Large intestine (tissue), 3 donors: ENCODE results near the gene NEB. TPM values are rescaled to one million over a fixed set of nuclear protein-coding genes. Genes with fewer than 3 reads are reported as not detected.

Experiments used
- DNase-seq, 2 donors: peaks; one replicate each; pipeline versions ENCODE4 v3.0.0 to v3.0.0-alpha.2; 2013
- H3K27ac ChIP-seq: one replicate; pipeline ENCODE4 v1.5.1; 2013; ENCODE audit warnings: low read length
- H3K27me3 ChIP-seq: 2 replicates; pipeline ENCODE4 v1.6.1; 2013; ENCODE audit warnings: low read length; ENCODE audit not compliant: control insufficient read depth, insufficient read depth
- H3K36me3 ChIP-seq: 2 replicates; pipeline ENCODE4 v1.6.1; 2013; ENCODE audit warnings: low read length; ENCODE audit not compliant: control insufficient read depth, insufficient read depth
- H3K4me1 ChIP-seq: one replicate; pipeline ENCODE4 v1.6.1; 2013; ENCODE audit warnings: low read length; ENCODE audit not compliant: control insufficient read depth, insufficient read depth
- H3K4me3 ChIP-seq: one replicate; pipeline ENCODE4 v1.5.1; 2013; ENCODE audit warnings: low read length
- H3K9me3 ChIP-seq: one replicate; pipeline ENCODE4 v1.6.1; 2013; ENCODE audit warnings: mild to moderate bottlenecking, low read depth, low read length, moderate library complexity; ENCODE audit not compliant: control insufficient read depth
- WGBS: methylation state at CpG from one replicate; pipeline ENCODE4 v1.1.5; 2013; ENCODE audit warnings: low lambda C conversion rate; ENCODE audit not compliant: insufficient coverage; 5-methylcytosine and 5-hydroxymethylcytosine counted together
- polyA plus RNA-seq: library from polyadenylated mRNA; unstranded; fragments of 120-200 nt; gene quantifications from one replicate; pipeline ENCODE4 v1.2.1, GENCODE V29; 2013

NEB gene
- polyA plus RNA-seq, 1 donor = 18.5 TPM

DNA sequence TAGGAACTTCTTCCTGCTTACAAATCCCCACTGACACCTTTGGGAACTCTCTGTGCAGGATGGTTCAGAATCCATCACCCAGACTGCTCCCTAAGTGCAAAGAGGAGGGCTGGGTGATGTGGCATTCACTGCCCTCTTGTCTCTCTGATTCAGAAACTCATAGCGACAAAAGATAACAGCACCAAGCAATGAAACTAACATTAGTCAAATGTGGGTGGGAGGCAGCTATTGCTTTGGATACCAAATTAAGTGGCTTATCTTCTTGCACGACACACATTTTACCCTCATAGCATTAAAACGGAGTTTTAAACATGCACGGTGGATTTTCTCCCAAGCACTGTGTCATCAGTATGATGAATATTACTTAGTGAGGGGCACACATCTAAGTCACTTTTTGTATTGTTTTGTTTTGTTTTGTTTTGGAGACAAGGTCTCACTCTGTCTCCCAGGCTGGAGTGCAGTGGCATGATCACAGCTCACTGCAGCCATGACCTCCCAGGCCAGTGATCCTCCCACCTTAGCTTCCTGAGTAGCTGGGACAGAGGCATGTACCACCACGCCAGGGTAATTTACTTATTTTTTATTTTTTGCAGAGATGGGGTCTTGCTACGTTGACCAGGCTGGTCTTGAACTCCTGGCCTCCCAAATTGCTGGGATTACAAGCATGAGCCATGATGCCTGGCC lies 40.9 kb upstream of the NEB start:
- H3K36me3 ChIP-seq = peaks cover 9% of the 10 kb centered on the region
- H3K27me3 ChIP-seq = no peaks in the 10 kb centered on the region
- H3K4me3 ChIP-seq = no peak overlapping the region
- H3K4me1 ChIP-seq = no peaks in the 10 kb centered on the region
- peaks cover 3% of the 10 kb centered on the region for H3K9me3 ChIP-seq
- no CpG with 5 or more reads among the region's 6 CpGs for WGBS
- no peak overlapping the region for H3K27ac ChIP-seq
- DNase-seq = no peak

DNA sequence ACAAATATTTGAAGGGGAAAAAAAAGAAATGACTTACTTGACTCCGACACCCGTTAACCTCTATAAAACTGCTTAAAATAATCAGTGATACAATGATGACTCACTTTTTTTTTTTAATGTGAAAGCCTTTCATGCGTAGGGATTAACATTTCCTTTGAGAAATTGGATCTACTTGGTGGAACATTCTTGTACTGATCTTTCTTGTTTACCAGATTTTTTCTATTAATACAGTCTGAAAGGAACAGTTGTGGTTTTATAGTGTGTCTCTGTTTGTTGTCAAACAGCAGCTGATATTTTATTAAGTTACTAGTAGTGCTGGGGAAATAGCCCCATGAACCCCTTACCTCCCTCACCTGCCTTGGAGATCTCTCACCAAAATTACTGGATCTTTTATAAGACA lies 40.2 kb upstream of the NEB start:
- Histone ChIP-seq H3K36me3 (peaks cover 9% of the 10 kb centered on the region), H3K9me3 (peaks cover 3% of the 10 kb centered on the region), H3K4me1 (no peaks in the 10 kb centered on the region), H3K27me3 (no peaks in the 10 kb centered on the region), H3K27ac (no peak overlapping the region), H3K4me3 (no peak overlapping the region)
- DNase-seq = no peak
- WGBS = no CpG with 5 or more reads among the region's 3 CpGs

DNA sequence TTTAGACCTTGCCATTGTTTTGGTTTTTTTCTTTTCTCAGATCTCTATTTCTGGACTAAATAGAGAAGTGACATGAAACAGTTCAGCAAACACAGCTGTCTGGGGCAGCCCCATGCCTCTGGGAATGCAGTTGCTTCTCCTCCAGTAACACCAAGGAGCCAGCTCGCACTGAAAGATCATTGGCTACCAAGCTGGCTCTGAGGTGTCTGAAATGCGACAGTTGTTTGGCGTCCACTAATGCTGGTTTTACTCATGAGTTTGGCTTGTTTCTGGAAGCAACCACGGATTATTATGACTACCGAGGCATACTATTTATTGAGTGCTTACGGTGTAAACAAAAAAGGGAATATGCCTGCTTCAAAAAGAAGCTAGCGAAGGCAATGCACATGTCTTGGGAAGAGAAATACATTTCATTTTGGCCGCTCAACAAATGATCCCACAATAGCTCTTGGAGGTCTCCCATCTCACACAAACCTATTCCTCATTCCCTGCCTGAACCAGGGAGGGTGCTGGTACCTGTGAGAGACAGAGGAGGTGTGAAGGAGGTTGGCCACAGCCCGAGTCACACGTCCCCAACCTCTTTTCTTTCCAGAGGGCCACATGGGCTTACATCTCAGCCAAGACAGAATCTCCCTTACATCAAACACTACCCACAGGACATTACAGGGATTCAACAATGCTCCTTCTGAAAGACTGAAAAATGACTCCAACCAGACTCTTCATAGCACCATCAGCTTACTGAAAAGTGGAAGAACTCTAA lies 37.5 kb upstream of the NEB start:
- peaks cover 5% of the 10 kb centered on the region for H3K36me3 ChIP-seq
- WGBS = 67% methylated on average over 3 of the region's 10 CpGs
- no peaks in the 10 kb centered on the region for H3K27me3 ChIP-seq
- no peak overlapping the region for H3K27ac ChIP-seq
- no peaks in the 10 kb centered on the region for H3K4me1 ChIP-seq
- DNase-seq = no peak
- no peaks in the 10 kb centered on the region for H3K9me3 ChIP-seq
- no peak overlapping the region for H3K4me3 ChIP-seq

DNA sequence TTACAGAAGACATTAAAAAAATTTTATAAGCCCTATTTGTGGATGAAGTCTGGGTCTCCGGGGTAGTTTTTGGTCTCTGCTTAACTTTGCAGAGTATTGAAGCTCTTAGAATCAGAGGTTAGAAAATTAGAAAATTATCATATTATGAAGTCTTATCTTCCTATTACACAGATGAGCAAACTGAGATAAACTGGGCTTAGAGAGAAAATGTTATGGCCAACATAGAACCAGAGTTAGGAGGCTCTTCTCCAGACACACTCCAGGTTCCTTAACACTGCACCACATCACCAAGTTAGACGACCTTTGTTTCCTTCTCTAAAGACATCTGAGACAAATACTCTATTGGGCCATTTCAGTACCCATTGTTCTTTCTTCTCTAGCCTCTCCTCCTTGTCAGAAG lies 36.7 kb upstream of the NEB start:
- no peaks in the 10 kb centered on the region for H3K9me3 ChIP-seq
- peaks cover 6% of the 10 kb centered on the region for H3K36me3 ChIP-seq
- no peaks in the 10 kb centered on the region for H3K4me1 ChIP-seq
- H3K27me3 ChIP-seq = no peaks in the 10 kb centered on the region
- no peak for DNase-seq
- no peak overlapping the region for H3K27ac ChIP-seq
- no CpG with 5 or more reads among the region's 2 CpGs for WGBS
- H3K4me3 ChIP-seq = no peak overlapping the region

DNA sequence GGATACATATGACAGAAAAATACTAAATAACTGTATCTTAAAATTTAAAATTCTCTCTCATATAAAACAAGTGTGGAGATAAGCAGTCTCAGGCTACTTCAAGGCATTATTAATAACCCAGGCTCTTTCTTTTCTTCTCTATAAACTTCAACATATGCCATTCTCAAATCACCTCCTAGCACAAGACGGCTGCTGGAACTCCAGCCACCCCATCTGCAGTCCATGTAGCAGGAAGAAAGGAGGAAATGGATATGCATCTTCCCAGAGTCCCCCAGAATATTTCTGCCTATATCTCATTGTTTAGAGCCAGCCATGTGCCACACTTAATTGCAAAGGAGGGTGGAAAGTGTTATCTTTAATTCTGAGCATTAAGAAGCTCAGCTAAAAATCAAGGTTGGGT lies 35.3 kb upstream of the NEB start:
- no peaks in the 10 kb centered on the region for H3K4me1 ChIP-seq
- no peak for DNase-seq
- no CpG with 5 or more reads among the region's 1 CpG for WGBS
- no peaks in the 10 kb centered on the region for H3K9me3 ChIP-seq
- H3K27ac ChIP-seq = no peak overlapping the region
- H3K36me3 ChIP-seq = peaks cover 2% of the 10 kb centered on the region
- no peaks in the 10 kb centered on the region for H3K27me3 ChIP-seq
- no peak overlapping the region for H3K4me3 ChIP-seq

DNA sequence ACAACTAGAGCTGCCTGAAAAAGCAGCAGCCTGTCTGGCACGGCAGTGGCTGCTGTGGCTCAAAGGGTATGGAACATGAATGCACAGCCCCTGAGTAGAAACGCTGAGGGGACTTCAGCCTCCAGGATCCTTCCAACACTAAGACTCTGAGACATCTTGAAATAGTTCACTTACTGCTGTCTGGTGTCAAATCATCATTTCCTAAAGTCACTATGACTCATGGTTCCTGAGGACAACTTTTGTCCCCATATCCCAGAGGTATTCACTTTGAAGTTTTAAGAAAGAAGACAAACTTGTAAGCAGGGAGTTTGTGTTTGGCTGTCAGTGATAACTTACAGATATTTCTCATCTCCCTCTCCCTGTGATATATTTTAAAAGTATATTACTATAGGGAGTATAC lies 33.3 kb upstream of the NEB start:
- WGBS = no CpG with 5 or more reads among the region's 2 CpGs
- Histone ChIP-seq H3K4me1 (no peaks in the 10 kb centered on the region), H3K27me3 (no peaks in the 10 kb centered on the region), H3K4me3 (no peak overlapping the region), H3K36me3 (peaks cover 2% of the 10 kb centered on the region), H3K27ac (no peak overlapping the region), H3K9me3 (no peaks in the 10 kb centered on the region)
- no peak for DNase-seq

DNA sequence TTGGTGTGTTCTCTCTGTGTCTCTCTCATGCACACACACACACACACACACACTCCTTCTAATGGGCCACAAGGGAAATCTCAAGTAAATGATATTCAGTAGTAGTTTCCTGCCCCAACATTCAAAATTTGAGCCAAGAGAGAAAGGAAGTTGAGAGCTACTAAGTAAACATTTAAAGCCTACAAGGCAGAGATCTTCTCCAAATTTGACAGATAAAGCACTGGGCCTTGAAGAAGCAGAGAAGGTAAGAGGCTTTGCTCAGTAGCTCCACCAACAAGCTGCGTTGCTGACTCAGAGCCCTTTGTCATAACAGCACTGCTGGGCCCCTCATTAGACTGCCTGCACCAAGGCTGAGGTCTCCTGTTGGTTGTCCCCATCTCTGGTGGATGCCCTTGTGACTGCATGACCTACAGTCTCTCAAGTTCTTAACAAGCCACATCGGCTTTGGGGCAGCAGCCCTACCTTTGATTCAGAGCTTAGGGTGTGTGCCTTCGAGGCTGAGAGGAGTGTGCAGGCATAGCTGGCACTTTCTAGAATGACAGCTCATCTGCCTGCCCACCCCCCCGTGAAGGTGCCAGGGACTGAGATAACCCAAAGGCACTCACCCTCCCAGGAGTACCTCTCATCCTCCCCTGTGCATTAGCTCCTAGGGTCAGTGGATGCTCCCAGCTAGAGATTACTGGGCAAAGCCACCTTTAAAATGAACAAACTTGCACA lies 32.3 kb upstream of the NEB start:
- DNase-seq = no peak
- Histone ChIP-seq H3K27me3 (no peaks in the 10 kb centered on the region), H3K27ac (no peak overlapping the region), H3K4me3 (no peak overlapping the region), H3K36me3 (peaks cover 2% of the 10 kb centered on the region), H3K9me3 (no peaks in the 10 kb centered on the region), H3K4me1 (no peaks in the 10 kb centered on the region)
- no CpG with 5 or more reads among the region's 4 CpGs for whole genome bisulfite sequencing

DNA sequence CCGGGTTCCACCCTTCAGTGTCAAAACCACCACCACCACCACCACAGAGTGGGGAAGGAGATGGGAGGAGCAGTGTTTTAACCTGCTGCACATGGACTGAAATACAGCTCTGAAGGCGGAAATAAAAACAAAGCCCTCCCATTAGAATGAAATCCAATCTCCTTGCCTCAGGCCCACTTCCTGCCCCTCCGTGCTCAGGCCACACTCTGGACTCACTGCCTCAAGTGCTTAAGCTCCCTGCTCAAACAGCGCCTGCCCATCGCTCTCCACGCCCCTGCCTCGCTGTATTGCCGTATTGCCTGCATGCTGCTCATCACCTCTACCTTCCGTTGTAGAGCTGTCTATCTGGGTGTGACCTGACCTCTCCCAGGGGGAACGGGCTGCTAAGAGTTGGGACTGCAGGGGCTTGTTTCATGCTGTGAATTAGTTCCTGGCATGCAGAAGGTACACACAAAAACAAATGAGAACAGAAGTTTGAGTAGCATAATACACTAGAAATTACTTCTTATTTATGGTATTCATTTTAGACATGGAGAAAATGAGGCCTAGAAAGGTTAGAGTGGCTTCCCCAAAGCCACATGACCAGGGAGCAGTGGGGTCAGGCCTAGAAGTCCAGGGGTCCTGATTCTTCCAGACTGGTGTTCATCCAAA lies 31.6 kb upstream of the NEB start:
- no CpG with 5 or more reads among the region's 10 CpGs for WGBS
- DNase-seq = no peak
- H3K36me3 ChIP-seq = peaks cover 2% of the 10 kb centered on the region

DNA sequence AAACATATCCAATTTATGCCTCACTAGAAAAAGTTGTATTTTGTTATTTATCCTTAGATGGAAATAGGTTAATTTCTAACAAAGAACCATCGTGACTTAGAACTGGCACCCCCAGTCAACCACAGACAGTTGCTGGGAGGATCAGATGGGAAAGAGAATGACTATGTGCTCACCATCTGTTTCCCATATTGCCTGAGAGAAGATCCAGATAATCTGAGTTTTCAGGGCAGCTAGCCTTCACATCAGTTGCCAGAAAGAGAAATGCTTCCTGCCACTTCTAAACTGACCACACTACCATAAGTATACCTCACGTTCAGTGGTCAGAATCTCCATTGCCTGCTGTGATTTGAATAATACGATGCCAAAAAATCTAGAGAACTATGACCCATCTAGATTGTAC lies 28.4 kb upstream of the NEB start:
- DNase-seq = no peak
- no CpG with 5 or more reads among the region's 3 CpGs for WGBS
- peaks cover 2% of the 10 kb centered on the region for H3K36me3 ChIP-seq
- H3K27me3 ChIP-seq = no peaks in the 10 kb centered on the region
- no peak overlapping the region for H3K27ac ChIP-seq
- H3K4me3 ChIP-seq = no peak overlapping the region
- H3K4me1 ChIP-seq = no peaks in the 10 kb centered on the region
- H3K9me3 ChIP-seq = no peaks in the 10 kb centered on the region

More for the DNA sequence above, 31.6 kb upstream of the NEB start:
- Histone ChIP-seq H3K27ac (no peak overlapping the region), H3K4me1 (no peaks in the 10 kb centered on the region), H3K27me3 (no peaks in the 10 kb centered on the region), H3K9me3 (no peaks in the 10 kb centered on the region), H3K4me3 (no peak overlapping the region)

DNA sequence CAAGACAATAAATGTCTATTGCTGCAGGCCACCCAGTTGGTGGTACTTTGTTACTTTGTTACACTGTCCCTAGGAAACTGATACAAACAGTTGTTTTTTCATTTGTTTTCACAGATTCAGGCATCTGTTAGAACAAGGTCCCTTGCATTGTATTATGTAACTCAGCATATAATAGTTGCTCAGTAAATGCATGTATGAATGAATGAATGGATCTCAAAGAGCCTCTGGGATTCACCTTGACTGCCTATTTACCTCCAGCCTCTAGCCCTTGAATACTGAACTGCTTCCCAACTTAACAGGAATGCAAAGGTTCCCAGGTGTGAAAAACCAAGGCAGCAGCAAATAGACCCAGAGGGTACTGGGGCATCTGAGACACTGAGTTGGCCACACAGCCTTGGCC lies 27.4 kb upstream of the NEB start:
- Histone ChIP-seq H3K9me3 (no peaks in the 10 kb centered on the region), H3K27me3 (no peaks in the 10 kb centered on the region), H3K4me3 (no peak overlapping the region)

More for the DNA sequence above, 27.4 kb upstream of the NEB start:
- H3K4me1 ChIP-seq = no peaks in the 10 kb centered on the region
- H3K27ac ChIP-seq = no peak overlapping the region
- no peaks in the 10 kb centered on the region for H3K36me3 ChIP-seq
- no peak for DNase-seq
